Motor neuron (in vitro differentiated cells): Measurements from ENCODE around the gene WDR82. TPM values are rescaled to one million over a fixed set of nuclear protein-coding genes. Genes with fewer than 3 reads are reported as not detected.
"Not testable (repeated sequence)": the region's sequence is repeated elsewhere in the genome, so short reads cannot be mapped to it uniquely, and the experiment has no call there.

Experiments
- ATAC-seq, 8 experiments: fragments of 200-7000 bp; cut with Tn5 transposase; replicated peaks in 6 of 8; 2 replicates each; pipeline ENCODE4 v1.8.0; 2021; ENCODE audit warnings: mild to moderate bottlenecking in 8 of 8, moderate library complexity in 8 of 8
- H3K27ac ChIP-seq, 2 donors: fragments of 250-450 bp; sonication (Bioruptor Pico); 2 replicates each; pipeline ENCODE4 v1.9.0; 2021; ENCODE audit warnings: antibody characterized with exemption in 2 of 2, mild to moderate bottlenecking in 2 of 2, moderate library complexity in 1 of 2
- H3K4me1 ChIP-seq, 2 donors: fragments of 250-450 bp; sonication (Bioruptor Pico); replicated peaks in 1 of 2; 2 replicates each; pipeline ENCODE4 v1.6.1; 2021; ENCODE audit warnings: antibody characterized with exemption in 2 of 2, mild to moderate bottlenecking in 2 of 2, moderate library complexity in 1 of 2
- H3K4me3 ChIP-seq, 5 donors: fragments of 250-450 bp; sonication (Bioruptor Pico); 2 replicates each; pipeline ENCODE4 v1.9.0; 2021; ENCODE audit warnings: antibody characterized with exemption in 5 of 5, mild to moderate bottlenecking in 5 of 5, moderate library complexity in 4 of 5
- WGBS, 10 experiments: fragments of 450-650 bp; shearing (Covaris generic); methylation state at CpG; one replicate each; pipeline ENCODE4 v1.0.0; 2022; 5-methylcytosine and 5-hydroxymethylcytosine counted together
- in situ Hi-C, 9 experiments: fragments of 400-800 bp; cut with MboI; loops; one replicate each; pipeline ENCODE4 v1.15.0; 2021; ENCODE audit warnings: low sequenced_read_pairs in 9 of 9, low pct_unique_long_range_greater_than_20kb in 2 of 9; ENCODE audit not compliant: unreplicated experiment in 9 of 9
- total RNA-seq, 8 experiments: library from RNA; unstranded; fragments of 300-600 nt; gene quantifications; 2 replicates each; pipeline versions ENCODE4 v1.2.3 to v1.2.4, GENCODE V29; 2022

Gene WDR82
- total RNA-seq, 8 experiments from 2014 or later: 48.6 to 104 (median 82.4) TPM

DNA sequence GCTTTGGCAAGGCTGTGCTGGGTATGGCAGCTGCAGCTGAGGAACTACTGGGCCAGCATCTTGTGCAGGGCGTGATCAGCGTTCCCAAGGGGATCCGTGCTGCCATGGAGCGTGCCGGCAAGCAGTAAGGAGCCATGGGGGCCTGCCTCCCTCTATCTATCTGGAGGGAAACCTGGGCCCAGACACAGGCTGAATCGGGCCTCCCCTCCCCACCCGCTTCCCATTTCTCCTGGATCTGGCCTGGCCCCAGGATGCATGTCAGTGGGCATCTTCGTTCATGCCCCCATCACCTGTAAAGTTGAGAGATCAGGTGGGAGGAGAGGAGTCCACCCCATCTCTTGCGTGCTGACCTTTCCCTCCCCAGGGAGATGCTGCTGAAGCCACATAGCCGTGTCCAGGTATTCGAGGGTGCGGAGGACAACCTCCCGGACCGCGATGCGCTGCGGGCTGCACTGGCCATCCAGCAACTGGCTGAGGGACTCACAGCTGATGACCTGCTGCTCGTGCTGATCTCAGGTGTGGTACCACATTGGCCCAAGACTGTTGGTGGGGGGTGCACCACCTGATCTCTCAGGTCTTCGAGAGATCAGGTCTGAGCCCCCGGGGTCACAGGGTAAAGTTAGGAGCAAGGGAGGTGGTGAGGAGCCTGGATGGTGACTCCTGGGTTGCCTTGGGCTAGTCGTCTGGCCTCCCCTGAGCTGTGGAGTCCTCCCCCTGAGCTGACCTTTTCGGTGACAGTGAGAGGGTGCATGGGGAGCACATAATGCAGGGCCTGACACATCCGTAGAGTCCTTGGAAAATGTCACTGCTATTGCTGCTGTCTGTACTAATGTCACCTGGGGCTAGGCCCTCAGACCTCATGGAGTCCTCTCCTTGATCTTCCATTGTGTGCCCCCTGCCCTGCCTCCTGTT is 12.4 kb upstream of the WDR82 start:
- Histone ChIP-seq H3K27ac (no peak overlapping the region), H3K4me3 (no peak overlapping the region), H3K4me1 (peaks cover 20 to 33% of the 10 kb centered on the region in 2 donors)
- ATAC-seq: no peak
- 50 to 100% (median 90%) methylated on average over 1 to 4 of the region's 23 CpGs; no CpG with 5 or more reads in 7 of the 10 experiments for WGBS, 10 experiments
- in situ Hi-C loops: no loop called here

DNA sequence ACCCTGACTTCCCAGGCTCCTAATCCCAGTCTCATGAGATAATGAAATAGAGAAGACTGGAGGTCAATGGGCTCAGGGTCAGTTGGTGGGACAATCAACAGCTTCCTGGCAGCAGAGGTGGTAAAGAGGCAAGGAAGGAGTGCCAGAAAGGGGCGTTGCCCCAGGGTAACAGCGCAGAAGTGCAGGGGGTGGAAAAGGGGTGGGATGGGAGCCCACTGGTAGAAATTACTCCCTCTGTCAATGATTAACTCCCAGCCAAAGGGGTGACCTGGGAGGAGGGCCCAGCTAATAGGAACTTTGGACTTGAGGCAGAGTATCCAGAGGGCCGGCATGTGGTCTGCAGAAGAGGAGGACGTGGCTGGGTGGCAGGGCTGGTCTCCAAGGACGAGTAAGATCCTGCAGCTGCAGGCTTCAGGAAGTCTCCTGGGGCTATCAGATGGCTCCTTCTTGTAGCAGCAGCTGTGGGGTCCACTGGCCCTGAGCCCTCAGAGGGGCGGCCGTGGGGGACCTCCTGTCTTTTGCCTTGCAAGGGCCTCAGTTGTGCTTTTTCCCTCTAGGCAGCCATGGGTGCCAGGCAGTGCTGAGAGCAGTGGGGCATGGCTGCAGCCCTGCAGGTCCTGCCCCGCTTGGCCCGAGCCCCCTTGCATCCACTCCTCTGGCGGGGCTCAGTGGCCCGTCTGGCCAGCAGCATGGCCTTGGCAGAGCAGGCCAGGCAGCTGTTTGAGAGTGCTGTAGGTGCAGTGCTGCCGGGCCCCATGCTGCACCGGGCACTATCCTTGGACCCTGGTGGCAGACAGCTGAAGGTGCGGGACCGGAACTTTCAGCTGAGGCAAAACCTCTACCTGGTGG is 11.5 kb upstream of the WDR82 start:
- ATAC-seq: no peak
- Histone ChIP-seq H3K4me3 (no peak overlapping the region), H3K27ac (no peak overlapping the region), H3K4me1 (peaks cover 11 to 31% of the 10 kb centered on the region in 2 donors)
- WGBS, 10 experiments: 40 to 100% (median 80%) methylated on average over 1 to 10 of the region's 15 CpGs; no CpG with 5 or more reads in 5 of the 10 experiments
- in situ Hi-C loops: loop anchor here in 1 of 9 experiments (5.0 kb wide), 1 partner anchor 52 kb away; no protein-coding TSS in a partner anchor

DNA sequence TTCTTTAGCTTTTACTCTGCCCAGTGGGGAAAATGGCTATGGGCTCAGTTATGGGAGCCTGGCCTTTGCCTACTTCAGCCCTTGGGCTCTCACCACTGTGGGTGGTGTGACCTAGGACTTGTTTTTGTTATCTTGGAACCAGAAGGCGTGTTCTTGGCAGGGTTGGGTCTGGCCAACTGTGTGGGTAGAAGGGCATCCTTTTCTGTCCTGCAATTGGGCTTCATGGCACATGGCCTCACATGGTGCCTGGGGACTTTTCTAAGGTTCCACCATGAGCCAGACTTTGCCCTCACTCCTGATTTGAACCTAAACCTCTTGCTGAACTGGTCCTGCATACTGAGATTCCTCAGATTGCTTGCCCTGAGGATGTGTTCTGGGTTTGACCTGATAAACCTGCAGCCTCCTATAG is 10.9 kb upstream of the WDR82 start:
- H3K4me3 ChIP-seq: no peak overlapping the region
- H3K4me1 ChIP-seq: peaks cover 10 to 30% of the 10 kb centered on the region in 2 donors
- in situ Hi-C loops: loop anchor here in 1 of 9 experiments (5.0 kb wide), 1 partner anchor 53 kb away; no protein-coding TSS in a partner anchor
- 100% methylated on average over 1 of the region's 1 CpG; no CpG with 5 or more reads in 9 of the 10 experiments for WGBS, 10 experiments
- no peak for ATAC-seq
- H3K27ac ChIP-seq: no peak overlapping the region

DNA sequence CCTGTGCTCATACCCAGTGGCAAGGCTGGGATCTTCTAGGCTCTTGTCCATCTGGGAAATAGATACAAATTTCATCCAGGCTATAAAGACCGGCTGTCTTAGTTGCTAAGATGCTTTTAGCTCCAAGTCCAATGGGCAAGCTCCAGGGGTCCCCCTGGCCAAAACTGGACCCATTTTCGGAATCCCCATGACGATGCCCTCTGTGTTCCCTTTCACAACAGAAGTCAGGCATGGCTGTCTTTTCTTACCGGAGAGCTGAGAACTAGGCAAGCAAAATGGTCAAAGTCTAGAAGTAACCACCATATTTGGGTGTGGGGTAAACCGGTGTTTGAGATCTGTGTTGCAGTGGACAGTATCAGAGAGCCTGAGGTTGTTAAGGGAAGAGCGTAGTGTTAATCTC is 10.2 kb upstream of the WDR82 start:
- Histone ChIP-seq H3K27ac (peak overlapping the region; percentile 100), H3K4me1 (peaks cover 10 to 36% of the 10 kb centered on the region in 2 donors), H3K4me3 (peak overlapping the region in 2 of 5 donors; percentile 51 to 60)
- WGBS, 10 experiments: 60 to 100% (median 94%) methylated on average over 1 to 5 of the region's 6 CpGs; no CpG with 5 or more reads in 1 of the 10 experiments
- in situ Hi-C loops: loop anchor here in 1 of 9 experiments (5.0 kb wide), 1 partner anchor 54 kb away; no protein-coding TSS in a partner anchor
- ATAC-seq: no peak

DNA sequence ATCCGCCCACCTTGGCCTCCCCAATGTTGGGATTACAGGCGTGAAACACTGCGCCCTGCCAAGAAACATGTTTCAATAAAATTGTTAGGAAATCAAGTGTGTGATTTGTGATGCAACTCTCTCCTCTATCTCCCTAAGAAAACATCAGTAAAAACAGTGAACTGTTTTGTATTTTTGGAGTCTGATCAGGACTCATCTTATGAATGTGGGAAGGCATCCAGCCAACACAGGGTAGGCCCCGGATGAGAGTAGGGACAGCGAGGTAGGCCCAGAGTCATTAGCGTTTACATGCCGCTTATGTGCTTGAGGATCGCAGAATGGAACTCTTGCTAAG is 8.3 kb upstream of the WDR82 start:
- H3K4me1 ChIP-seq: peaks cover 10 to 44% of the 10 kb centered on the region in 2 donors
- in situ Hi-C loops: loop anchor here in 1 of 9 experiments (5.0 kb wide), 1 partner anchor 56 kb away; no protein-coding TSS in a partner anchor
- WGBS, 10 experiments: 50 to 84% (median 62%) methylated on average over 2 to 7 of the region's 8 CpGs; no CpG with 5 or more reads in 3 of the 10 experiments
- no peak for ATAC-seq
- H3K27ac ChIP-seq: peak overlapping the region; percentile 100
- peak overlapping the region; percentile 42 to 83 (median 60) for H3K4me3 ChIP-seq

DNA sequence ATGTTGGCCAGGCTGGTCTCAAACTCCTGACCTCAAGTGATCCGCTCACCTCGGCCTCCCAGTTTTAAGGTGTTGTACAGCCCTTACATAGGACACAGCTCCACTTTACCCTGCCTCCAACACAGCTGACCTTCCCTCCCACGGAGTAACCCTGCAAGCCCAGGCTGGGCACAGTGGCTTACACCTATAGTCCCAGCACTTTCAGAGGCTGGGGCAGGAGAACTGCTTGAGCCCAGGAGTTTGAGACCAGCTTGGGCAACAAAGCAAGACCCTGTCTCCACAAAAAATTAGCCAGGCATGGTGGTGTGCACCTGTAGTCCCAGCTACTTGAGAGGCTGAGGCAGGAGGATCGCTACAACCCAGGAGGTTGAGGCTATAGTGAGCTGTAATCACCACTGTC is 5.6 kb upstream of the WDR82 start:
- in situ Hi-C loops: not testable (repeated sequence)

DNA sequence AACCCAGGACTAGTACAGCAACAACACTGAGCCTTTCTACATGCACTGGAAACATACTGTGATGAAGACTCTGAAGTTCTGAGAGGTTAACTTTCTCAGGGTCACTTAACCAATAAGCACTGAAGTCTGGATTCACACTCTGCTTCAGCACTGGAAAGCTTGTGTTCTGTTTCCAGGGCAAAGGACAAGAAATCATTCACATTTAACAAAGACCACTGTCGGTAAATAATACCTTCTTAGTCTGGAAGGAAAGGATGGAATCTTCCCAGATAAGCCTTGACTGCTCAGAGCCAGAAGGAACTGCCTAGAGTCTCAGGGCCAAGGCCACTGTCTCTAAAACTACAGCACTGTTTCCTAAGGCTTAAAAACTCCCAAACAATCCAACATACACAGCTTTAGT is 4.9 kb upstream of the WDR82 start:
- in situ Hi-C loops: no loop called here
- 0 to 100% (median 36%) methylated on average over 1 of the region's 1 CpG; no CpG with 5 or more reads in 4 of the 10 experiments for WGBS, 10 experiments
- no peak for ATAC-seq
- H3K4me3 ChIP-seq: no peak overlapping the region
- H3K4me1 ChIP-seq: peaks cover 21 to 55% of the 10 kb centered on the region in 2 donors
- H3K27ac ChIP-seq: peak overlapping the region in 1 of 2 donors; percentile 100

More for the DNA sequence above, 5.6 kb upstream of the WDR82 start:
- not testable (repeated sequence) for H3K4me3 ChIP-seq, ATAC-seq
- 60 to 94% (median 89%) methylated on average over 1 to 3 of the region's 4 CpGs; no CpG with 5 or more reads in 4 of the 10 experiments for WGBS, 10 experiments
- Histone ChIP-seq H3K4me1 (peaks cover 26 to 61% of the 10 kb centered on the region in 2 donors), H3K27ac (peak overlapping the region in 1 of 2 donors; percentile 100)

DNA sequence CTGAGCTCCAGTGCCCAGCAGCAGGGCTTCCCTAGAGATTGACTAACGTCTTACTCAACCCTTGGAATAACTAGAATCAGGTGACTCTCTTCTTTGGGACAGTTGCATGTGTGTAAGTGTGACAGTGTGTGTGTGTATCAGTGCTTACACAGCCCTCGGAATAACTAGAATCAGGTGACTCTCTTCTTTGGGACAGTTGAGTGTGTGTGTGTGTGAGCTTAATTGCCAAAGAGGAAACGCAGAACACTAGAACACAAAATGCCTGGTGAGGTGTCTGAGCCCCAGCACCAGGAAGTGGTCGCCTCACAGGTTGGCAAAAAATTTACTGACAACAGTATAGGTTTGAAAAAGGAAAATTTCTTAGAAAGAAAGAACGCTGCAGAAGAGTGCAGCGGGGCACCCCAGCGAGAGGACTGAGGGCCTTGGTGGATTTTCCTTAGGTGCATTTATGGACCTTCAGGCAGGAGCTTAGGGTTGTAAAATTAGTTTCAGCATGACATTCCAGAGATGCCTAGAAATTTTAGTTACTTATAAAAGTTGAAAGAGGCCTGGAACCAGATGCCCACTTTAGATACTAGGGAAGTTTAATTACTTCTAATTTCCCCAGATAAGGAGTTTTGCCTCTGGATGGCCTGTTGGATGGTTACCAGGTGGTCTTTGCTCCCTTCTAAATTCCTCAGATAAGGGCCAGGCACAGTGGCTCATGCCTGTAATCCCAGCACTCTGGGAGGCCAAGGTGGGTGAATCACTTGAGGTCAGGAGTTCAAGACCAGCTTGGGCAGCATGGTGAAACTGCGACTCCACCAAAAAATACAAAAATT is 3.7 kb upstream of the WDR82 start:
- peaks cover 21 to 55% of the 10 kb centered on the region in 2 donors for H3K4me1 ChIP-seq
- ATAC-seq: no peak
- WGBS, 10 experiments: 28 to 94% (median 85%) methylated on average over 1 to 8 of the region's 8 CpGs

DNA sequence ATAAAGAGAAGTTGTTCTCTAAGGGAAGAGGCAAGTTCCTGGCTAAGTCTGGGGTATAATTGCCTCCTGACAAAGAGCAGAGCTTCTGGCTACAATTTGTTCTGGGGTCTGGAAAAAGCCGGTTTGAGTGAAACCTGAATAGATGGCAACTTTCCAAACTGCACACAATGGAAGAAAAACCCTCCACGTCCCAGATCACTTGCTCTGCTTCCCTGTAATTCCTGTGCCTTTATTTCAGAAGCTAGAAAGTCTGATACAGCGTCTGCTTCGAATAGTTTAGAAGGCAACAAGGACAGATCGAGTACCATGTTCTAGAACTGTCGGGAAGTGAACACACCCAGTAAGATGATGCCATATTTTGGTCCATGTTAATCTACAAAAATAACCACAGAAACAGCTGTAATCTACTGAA is 1.6 kb upstream of the WDR82 start:
- Histone ChIP-seq H3K4me3 (no peak overlapping the region), H3K4me1 (peaks cover 28 to 37% of the 10 kb centered on the region in 2 donors), H3K27ac (peak overlapping the region; percentile 97)
- peak in 7 of 8 experiments; percentile 1 to 18 (median 12) for ATAC-seq
- WGBS, 10 experiments: 5 to 53% (median 39%) methylated on average over 2 to 6 of the region's 6 CpGs
- in situ Hi-C loops: no loop called here

More for the DNA sequence above, 3.7 kb upstream of the WDR82 start:
- Histone ChIP-seq H3K4me3 (no peak overlapping the region), H3K27ac (no peak overlapping the region)
- in situ Hi-C loops: no loop called here

DNA sequence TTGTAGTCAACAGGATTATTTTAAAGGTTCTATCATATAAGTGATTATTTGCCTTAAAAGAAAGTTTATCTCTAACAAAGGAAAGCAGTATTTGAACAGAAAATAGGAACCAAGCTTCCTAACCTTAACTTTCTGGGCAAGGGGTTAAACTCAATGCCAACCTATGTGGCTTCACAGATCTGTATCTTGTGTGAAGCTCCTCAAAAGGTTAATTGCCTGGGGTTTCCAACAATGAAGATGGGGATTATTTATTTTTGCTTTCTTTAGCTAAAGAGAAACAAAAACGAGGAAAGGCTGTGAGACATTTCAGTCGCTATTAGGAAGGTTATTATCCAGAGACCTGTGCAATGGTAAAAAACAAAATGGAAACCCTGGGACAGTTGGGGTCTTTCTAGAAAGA is 1.1 kb upstream of the WDR82 start:
- ATAC-seq: no peak
- WGBS, 10 experiments: 0 to 40% (median 19%) methylated on average over 1 to 2 of the region's 2 CpGs; no CpG with 5 or more reads in 4 of the 10 experiments
- Histone ChIP-seq H3K4me3 (peak overlapping the region in 3 of 5 donors; percentile 66 to 97 (median 91)), H3K27ac (peak overlapping the region; percentile 97), H3K4me1 (peaks cover 28 to 33% of the 10 kb centered on the region in 2 donors)
- in situ Hi-C loops: no loop called here

DNA sequence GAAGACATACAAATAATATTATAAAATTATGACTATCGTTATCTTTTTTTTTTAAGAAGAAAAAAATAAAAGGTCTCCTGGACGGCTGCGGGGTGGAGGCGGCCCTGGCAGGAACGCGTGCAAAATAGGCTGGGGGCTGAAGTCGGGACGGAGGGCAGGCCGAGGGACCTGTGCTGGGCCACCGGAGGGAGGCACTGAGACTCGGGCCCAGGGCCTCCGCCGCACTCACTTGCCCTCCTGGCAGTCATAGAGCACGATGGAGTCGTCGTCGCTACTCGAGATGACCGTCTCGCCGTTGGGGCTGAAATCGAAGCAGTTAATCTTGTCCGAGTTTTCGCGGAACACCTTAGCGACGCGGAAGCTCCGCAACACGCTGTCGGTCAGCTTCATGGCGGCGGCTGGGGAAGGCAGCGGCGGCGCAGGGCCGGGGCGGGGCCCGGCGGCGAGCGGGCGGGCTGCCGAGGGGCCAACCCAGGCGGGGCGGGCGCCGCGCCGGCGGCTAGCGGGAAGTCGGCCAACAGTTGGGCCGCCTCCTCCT is 408 bp downstream of the WDR82 start:
- Histone ChIP-seq H3K27ac (peak overlapping the region; percentile 97), H3K4me3 (peak overlapping the region; percentile 66 to 97 (median 82)), H3K4me1 (peaks cover 19 to 28% of the 10 kb centered on the region in 2 donors)
- ATAC-seq: peak; percentile 55 to 77 (median 63)
- WGBS, 10 experiments: 0 to 5% (median 0%) methylated on average over 1 to 12 of the region's 54 CpGs; no CpG with 5 or more reads in 3 of the 10 experiments
- in situ Hi-C loops: no loop called here
